Iris pigment epithelial cell (primary cell): Measurements from ENCODE around the gene STRIP1.
"Not testable (repeated sequence)": the region's sequence is repeated elsewhere in the genome, so short reads cannot be mapped to it uniquely, and the experiment has no call there.

Experiments used
- DNase-seq: peaks from one replicate; pipeline ENCODE4 v3.0.0-alpha.2; 2011; ENCODE audit warnings: low read depth

The STRIP1 gene

GRCh38 chr1:110068646-110069403, 34.4 kb downstream of the STRIP1 start:
- no peak for DNase-seq

DNA sequence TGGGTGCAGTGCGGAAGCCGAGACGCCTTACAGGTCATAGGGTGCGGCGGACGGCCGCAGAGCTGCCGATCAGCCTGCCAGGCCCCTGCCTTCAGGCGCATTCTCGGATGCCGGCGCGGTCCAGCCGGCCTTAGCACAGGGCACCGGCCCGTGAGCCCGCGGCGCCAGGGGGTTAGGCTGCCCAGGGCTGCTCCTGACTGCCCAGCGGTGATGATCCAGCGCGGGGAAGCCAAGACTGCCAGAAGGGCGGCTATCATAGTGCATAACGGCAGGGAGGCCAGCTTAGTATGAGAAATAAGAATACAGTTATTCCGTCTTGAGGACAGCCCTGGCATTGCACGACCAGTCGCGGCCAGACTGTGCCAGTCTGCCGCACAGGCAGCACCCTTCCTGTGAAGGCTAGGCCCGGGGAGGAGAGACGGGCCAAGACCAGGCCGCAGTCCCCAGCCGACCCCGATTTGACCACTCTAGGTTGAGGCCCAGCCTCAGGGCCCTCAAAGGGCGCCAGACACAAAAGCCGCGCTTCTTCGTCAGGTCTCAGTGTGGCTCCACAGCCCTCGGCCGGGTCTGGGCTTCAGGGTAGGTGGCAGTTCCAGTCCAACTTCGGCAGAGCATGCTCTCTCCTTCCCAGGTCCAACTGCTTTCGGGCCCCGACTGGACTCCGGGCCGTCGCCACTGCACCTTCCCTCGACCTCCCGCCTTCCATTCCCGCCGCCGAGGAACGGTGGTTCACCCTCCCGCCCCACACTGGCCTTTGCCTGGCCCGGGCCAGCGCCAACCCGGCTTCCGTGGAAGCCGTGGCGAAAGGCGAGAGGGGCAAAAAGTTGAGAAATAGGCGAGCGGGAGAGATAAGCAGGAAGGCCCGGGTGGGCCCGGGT, 35.2 kb downstream of the STRIP1 start:
- DNase-seq, result no peak

GRCh38 chr1:110070282-110070669, 35.9 kb downstream of the STRIP1 start:
- DNase-seq, result no peak

- no peak for DNase-seq
Observed at GRCh38 chr1:110070671-110071242, 36.3 kb downstream of the STRIP1 start, which contains the start of gene ALX3. Gene ALX3, minus strand, starts transcription at chr1:110070672. Its CDS starts 60 bp downstream, at chr1:110070612.

DNA sequence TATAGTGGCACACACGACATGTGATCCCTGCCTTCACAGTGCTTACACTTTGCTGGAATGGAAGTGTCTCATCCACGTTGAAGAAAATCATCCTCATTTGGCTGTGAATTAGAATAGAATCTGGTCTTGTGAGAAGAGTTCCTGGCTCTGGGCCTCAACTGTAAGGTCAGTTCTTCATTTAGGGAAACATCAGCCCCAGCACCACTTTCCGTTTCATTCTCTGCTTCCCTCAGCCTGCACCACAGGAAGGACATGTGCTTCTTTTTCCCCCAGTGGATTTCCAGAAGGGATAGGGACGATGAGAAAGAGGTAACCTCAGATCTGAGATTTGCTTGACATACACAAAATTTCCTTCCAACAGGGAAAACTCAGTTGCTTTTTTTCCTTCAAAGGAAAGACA, 39.7 kb downstream of the STRIP1 start:
- DNase-seq, result no peak

- DNase-seq, result no peak
Observed at GRCh38 chr1:110076789-110077500, 42.5 kb downstream of the STRIP1 start.

GRCh38 chr1:110079995-110080394, 45.6 kb downstream of the STRIP1 start:
- not testable (repeated sequence) for DNase-seq

DNA sequence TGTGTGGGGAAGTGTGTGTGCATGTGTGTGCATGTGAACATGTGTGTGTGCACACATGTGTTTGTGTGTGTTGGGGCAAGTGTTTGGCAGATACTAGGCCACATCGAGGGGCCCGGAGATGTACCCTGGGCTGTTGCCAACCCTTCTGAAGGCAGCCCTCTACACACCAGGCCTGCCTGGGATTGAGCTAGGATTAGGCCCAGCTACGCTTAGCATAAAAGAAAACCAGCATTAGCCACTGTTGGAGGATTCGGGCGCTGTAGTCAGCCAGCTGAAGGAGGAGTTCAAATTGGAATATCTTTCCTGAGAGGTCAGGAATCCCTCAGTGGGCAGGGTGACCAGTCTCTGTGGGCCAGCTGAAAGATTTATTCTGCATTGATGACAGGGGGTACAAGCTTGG, 46.6 kb downstream of the STRIP1 start:
- DNase-seq, result no peak

GRCh38 chr1:110082477-110082876, 48.1 kb downstream of the STRIP1 start:
- DNase-seq, result no peak

DNA sequence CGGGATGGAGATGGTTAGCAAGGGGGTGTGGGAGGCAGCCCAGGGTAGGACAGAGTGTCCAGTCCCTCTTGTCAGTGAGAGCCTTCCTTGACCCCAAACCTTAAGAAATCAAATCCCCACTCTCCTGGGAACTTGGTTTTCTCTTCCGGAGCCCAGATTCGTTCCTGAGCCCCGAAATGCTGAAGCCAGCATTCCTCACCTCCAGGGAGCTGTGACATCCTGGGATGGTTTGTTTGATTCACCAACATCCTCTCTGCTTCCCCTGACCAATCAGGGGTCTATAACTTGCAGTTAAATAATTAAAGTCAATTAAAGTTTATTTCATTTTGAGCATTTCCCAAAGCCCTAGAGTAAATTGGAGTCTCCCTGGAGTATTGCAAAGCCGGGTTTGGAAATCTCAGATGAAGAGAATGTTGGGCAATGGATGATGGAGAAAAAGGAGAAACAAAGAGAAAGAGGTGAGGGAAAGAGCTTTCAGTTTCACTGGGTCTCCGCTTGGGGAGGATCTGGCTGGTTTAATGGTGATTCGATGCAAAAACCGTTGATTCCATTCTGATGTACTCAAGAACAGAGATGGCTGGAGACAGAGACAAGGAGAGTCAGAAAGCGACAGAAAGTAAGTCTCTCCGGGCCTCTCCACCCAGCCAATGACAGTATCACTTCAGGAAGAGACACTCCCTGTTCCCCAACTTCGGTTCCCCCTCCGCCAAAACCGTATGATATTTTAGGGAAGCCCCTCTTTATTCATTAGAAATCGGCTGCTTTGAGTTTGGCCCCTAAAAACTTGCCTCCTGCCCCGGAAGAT, 48.8 kb downstream of the STRIP1 start:
- DNase-seq, result no peak

DNA sequence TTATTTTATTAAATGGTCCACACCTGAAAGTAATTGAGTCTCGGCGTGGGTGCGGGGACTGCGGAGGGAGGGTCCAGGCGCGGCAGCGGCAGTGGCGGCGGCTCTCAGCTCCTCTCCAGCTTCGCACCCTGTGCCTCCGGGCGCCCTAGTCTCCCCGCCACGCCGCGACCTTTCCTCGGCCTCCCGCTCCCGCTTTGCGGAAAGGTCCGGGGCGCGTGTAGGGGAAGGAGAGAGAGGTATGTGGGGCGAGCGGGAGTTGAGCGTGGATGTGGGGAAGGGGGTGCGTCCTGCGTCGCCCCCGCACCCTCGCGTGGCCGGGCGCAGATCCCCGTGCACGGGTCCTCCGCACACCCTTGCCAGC, 49.4 kb downstream of the STRIP1 start:
- DNase-seq, result no peak

DNA sequence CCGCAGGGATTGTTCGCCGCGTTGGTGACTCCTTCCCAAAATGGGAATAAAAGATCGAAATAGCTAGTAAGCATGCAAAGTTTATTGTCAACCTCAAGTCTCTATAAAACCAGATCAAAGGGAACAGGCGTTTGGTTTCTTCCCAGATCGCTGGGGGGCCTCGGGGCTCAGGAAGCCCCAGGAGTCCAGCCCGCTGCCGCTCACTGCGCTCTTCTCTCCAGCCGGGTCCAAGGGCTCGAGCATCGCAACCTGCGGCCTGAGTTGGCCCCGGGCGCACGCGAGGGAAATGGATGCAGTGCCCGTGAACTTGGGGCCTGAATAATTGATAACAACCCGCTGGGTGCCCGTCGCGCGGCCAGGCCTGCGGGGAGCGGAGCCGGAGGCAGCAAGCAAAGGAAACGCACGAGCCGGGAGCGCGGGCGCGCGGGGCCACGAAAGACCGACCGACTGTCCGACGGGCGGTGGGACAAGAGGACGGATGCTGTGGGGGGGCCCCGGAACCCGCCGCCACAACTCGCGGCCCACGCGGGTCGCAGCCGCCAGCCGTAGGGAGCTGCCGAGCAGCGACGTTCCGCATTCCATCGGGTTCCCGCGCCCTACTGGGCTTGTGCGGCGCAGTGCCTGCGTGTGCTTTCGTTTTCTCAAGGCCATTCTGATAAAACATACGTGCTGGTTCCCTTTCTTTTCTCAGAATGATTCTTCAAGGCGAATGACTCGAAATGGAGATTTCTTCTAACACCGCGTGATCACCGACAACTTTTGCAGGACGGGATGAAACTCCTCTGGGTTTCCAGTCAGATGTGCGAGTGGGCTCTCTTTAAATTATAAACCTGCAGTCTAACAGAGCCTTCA, 50.0 kb downstream of the STRIP1 start:
- peak; percentile 64 for DNase-seq

GRCh38 chr1:110085671-110086070, 51.2 kb downstream of the STRIP1 start:
- no peak for DNase-seq

- no peak for DNase-seq
Observed at GRCh38 chr1:110086961-110087360, 52.5 kb downstream of the STRIP1 start.

DNA sequence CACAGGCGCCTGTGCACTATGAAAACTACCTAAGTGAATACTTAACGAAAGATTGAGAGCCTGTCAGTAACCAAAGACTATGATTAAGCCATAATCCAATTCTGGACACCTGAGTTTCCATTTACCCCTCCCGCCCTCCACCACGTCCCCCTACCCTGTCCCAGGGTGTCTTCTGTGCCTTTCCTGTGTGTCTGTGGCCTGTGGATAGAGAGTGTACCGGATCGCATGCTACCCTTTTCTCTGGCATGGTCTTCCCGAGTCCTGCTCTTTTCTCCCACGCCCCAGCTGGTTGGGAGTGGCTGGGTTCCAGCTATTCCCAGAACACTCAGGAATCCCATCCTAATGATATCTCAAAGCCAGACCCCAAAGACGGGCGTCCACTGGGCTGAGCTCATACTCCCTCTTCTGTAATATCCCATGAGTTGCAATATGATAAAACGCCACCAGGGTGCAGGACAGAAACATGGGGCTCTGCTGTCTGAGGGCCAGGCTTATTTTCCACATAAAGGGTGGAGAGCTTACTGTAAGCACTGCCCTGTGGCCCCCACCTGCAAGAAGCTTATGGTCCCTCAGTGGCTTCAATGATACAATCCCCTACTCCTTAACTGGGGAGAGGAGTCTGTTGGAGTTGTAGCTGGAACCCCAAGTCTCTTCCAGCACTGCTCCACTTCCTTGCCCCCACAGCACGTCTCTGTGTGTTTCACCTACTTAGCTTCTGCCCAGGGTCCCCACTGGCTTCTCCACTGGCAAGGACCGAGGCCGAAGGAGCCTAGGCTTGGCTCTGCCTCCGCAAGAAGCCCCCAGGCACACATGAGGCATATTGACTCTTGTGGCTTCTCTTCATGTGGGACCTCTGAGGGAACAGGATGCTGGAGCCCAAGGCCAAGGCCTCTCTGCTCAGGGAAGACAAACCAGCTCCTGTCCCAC, 53.7 kb downstream of the STRIP1 start:
- peak; percentile 65 for DNase-seq

DNA sequence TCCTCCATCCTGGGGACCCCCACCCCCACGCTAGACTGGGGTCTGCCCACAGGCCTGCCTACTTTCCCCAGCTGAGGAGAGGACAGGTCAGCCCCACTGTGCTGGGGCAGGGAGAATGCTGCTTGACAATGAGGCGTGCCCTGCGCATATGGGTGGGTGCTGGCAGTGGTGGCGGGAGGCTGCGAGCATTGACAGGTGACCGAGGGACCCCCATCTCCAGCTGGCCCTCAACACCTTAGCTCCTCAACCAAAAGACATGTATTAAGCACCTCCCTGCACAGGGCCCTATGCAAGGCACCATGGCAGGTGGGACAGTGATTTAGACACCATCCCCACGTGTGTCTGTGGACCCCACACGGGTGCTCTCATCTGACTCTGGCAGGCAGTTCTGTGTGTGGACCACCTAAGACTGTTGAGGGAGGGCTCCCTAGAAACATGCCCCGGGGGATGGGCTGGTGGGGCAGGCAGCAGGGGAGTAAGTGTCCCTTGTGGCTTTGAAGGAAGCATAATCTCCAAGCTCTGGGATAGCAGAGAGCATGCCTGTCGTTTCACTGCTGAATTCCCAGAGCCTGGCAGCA, 54.4 kb downstream of the STRIP1 start:
- DNase-seq, result no peak

GRCh38 chr1:110089561-110090275, 55.3 kb downstream of the STRIP1 start:
- DNase-seq, result no peak

- no peak for DNase-seq
Observed at GRCh38 chr1:110091381-110091780, 57.0 kb downstream of the STRIP1 start.
